ENCODE measurements around the gene HEBP2.

GRCh38 chr6:138386897-138387296 is 17.1 kb upstream of the HEBP2 start:
- TF ChIP-seq CTCF (IDR thresholded peaks at IDR 0.05; ENCODE audit: low read depth, low read length), result no peak
- no peak for TF ChIP-seq POLR2A (IDR thresholded peaks at IDR 0.05; ENCODE audit: extremely low read depth, insufficient read length)
- TF ChIP-seq MAX (IDR thresholded peaks at IDR 0.05; ENCODE audit: low read depth, low read length), result no peak
- TF ChIP-seq MYC (IDR thresholded peaks at IDR 0.05; ENCODE audit: low read depth, low read length), result no peak

All from NB4 (cell line).